Activated CD8-positive, alpha-beta memory T cell treated with anti-CD3 and anti-CD28 coated beads for 36 hours (primary cell): ENCODE measurements around the gene ROBO2. TPM values are rescaled to one million over a fixed set of nuclear protein-coding genes. Genes with fewer than 3 reads are reported as not detected.
"Not testable (repeated sequence)": the region's sequence is repeated elsewhere in the genome, so short reads cannot be mapped to it uniquely, and the experiment has no call there.

Source experiments
- CTCF ChIA-PET: fragments of 350-600 bp; sonication (Branson Sonifier 250); formaldehyde crosslinking; loops from one replicate; lab custom pipeline; 2021; ENCODE audit warnings: antibody characterized with exemption; lab: Charles Lee
- POLR2A ChIA-PET: fragments of 350-600 bp; sonication (Branson Sonifier 250); formaldehyde crosslinking; loops from one replicate; lab custom pipeline; 2021; ENCODE audit warnings: antibody characterized with exemption; lab: Charles Lee
- total RNA-seq, 2 experiments: library from RNA; stranded (reverse); gene quantifications; one replicate each; pipeline ENCODE4 v1.2.3, GENCODE V29; 2021

ROBO2 gene
- total RNA-seq, 2 experiments from 2014 or later, result not detected

DNA sequence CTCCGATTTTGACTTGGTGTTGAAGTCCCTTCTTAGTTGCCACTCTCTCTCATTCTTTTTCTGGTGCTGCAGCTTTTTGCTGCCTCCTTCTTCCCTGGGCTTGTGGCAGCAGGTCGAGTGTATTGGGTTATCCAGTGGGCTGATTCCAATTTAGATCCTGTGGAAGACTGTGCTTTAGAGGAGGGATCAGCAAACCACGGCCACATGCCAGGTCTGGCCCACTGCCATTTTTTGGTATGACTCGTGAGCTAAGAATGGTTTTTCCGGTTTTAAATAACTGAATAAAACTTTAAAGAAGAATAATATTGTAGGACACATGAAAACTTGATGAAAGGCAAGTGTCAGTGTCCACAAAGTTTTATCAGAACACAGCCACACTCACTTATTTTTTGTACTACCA, 330.5 kb downstream of the ROBO2 start:
- ChIA-PET POLR2A (no interaction called here), CTCF (no interaction called here)

DNA sequence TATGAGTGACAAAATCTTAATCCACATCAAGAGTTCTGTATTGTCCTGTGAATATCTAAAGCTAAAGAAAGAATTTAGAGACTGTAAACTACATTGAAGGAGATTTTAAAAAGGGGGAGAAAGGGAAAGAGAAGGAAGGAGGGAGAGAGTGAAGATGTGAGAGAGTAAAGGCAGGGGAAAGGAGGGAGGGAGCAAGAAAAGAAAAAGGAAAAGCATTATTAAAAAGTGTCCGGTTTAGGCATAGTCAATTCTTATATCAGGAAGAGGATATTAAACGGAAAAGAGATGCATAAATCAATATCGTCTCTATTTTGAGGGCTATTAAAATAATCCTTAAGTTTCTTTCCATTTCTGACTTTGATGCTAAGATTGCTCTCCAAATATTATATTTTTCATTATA, 332.1 kb downstream of the ROBO2 start:
- ChIA-PET CTCF (no interaction called here), POLR2A (no interaction called here)

DNA sequence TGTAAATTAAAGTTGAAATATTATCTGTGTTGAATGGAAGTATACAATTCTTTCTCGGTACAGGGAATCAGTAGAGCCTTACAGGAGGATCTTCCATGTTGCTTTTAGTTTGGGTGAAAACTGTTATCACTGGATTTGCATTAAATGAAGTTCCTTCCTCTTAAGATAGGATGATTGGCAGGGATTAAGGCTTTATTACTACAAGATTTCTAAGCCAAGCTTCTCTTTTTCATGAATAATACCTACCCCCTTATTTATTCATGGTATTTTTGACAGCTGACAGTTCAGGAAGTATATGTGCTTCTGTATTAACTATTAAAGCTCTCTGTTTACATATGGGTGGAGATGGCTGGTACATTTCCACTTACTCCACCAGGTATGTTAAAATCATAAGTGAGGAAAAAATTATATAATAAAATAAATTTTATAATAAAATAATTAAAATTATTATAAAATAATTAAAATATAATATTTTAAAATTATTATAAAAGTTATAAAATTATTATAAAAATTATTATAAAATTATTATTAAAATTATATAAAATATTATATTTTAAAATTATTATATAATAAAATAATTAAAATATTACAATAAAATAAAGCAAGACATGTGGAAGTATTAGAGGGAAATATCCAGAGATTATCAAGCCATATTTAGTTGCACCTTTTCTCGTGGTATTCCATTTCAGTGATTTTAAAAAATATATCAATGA, 332.9 kb downstream of the ROBO2 start:
- ChIA-PET POLR2A (no interaction called here), CTCF (no interaction called here)

DNA sequence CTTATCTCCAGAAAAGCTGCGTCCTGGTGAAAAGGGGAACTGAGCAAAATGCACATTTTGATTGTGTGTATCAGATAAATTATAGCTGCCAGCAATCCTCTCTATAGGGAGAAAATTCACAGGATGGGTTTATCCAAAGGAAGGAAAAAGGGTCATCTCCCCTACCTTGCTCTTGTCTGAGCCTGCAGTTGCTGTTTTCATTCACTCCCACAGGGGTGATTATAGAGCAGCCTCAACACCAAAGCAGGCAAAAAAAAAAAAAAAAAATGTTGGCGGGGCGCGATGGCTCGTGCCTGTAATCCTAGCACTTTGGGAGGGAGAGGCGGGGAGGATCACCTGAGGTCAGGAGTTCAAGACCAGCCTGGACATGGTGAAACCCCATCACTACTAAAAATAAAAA, 333.7 kb downstream of the ROBO2 start:
- CTCF ChIA-PET, result no interaction called here
- POLR2A ChIA-PET, result no interaction called here

DNA sequence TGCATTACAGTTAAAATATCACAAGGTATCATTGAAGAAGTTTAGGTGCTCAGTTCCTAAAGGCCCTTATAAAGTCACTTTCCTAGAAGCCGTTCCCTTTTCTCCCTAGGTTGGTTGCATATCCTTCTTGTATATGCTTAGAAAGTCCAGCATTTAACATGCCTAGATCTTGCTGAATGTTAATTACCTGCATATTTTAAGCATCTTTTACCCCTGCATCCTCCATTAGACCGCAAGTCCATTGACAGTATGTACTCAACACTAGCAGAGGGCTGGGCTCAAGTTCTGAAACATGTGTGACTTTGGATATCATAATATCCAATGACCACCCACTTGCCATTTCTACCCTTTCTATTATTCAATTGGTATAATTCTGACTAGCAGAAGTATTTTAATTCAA, 336.6 kb downstream of the ROBO2 start:
- ChIA-PET POLR2A (no interaction called here), CTCF (no interaction called here)

DNA sequence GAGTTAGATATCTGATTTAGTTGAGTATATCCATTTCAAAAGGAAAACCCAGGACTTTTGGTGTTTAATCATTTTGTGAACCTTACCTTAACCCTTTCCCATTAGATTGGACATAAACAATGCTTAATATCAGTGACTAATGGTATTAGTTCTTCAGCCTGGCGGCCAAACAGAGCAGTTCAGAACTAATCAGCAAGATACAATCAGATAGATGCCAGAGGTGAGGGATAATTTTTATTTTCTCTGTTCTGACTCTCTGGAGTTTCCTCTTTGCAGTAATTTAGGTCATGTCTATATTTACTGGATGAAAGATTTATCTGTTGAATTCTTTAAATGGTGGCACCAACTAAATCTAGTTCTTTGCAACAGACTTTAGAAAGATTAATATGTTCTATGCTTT, 337.8 kb downstream of the ROBO2 start:
- CTCF ChIA-PET, result no interaction called here

DNA sequence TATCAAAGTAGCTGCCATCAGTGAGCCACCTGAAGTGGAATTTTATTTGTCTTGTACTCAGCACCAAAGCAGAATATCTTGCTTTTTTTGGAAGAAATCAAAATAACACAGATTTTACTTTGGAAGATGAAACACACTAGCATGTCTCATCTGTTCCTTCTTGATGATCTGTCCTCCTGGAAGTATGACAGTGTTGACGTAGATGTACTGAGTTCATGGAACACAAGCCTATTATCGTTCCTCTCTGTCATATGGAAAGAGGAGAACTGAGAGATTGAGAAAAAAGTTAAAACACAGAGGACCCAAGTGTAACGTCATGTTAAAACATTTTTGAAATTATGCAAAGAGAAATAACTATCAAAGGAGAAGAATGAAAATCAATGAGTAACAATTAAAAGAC, 340.2 kb downstream of the ROBO2 start:
- ChIA-PET POLR2A (no interaction called here), CTCF (no interaction called here)

More for the DNA sequence above, 337.8 kb downstream of the ROBO2 start:
- POLR2A ChIA-PET, result no interaction called here

DNA sequence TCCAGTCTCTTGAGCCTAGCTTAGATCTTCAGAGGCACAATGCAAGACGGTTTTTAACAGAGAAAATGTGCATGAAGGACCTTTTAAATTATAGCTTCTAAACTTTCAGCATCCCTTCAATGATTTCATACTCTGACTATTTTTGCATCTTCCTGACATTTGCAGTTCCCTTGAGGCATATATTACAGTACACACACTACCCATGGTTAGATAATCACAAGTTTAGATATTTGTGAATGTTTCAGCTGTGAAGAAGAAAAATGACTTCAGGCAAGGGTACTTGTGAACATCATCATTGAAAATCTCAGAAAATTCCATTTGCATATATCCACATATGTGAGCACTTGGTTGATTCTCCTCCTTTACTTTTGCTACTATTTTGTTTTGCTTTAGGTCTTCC, 341.5 kb downstream of the ROBO2 start:
- ChIA-PET POLR2A (no interaction called here), CTCF (no interaction called here)

DNA sequence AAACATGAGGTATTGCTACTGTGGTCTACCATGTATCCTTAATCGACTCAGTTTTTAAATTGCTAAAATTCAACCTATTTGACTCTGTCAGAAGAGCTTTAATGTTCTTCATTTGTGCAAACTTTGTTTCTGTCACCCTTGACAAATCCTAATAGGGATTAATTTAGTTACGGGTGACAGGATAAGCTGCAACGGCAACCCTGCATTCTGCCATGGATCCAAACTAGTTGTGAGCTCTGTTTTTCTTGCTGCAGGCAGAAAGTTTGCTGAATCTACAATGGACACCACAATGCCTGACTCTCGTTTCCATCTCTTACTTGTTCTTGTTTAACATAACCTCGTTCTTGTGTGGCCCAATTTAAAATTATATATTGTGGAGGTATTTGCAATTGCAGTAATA, 352.3 kb downstream of the ROBO2 start:
- CTCF ChIA-PET, result no interaction called here
- POLR2A ChIA-PET, result no interaction called here

DNA sequence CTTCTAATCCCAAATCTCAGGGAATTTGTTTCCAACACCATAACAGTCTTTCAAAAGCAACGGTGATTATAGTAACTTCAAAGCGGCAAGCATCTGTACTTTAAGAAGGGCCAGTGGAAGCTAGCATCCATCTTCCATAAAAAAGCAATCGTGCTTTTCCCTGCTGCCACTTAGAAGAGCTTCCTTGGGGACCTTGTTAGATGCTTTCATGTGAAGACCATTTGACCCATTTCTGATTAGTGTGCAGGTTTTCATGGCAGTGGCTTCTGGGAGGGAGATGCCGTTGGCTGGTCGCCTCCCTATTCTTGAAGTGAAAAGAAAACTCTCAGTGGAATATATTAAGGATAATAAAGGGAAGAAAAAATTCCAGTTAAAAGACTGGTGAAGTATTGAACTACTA, 354.1 kb downstream of the ROBO2 start:
- ChIA-PET CTCF (no interaction called here), POLR2A (no interaction called here)

DNA sequence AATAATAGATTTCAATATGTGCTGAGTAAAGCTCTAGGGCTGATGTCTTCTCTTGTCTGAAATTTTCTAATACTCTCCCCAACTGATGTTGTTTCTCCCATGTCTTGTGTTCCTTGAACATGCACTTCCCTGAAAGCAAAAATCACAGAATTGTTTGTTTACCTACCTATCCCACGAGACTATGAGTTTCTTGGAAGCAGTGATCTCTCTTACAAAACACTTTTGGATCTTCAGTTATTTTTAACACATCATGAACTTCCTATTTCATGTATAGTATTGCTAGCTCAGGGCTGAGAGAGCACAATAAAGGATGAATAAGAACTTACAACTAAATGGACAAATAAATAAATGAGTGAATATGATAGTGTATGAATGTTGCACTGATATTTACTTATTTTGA, 365.0 kb downstream of the ROBO2 start:
- ChIA-PET CTCF (no interaction called here), POLR2A (no interaction called here)

DNA sequence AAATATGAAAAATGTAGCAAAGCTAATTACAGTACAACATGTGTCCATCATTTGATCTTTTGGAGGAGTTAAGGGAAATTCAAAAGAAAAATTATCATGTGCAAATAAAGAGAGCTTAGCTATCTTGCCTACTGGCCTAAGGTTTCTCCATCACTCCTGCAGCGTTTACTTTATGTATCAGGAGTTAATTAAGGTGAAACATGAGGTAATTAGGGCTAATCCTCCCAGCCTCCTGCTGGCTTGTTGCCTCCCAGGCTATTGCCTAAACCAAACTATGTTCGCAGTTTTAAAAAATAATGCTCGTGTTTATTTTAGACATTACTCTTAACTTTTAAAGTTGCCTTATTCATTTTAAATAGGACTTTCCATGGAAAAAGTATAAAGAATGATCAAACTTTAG, 367.5 kb downstream of the ROBO2 start:
- ChIA-PET POLR2A (no interaction called here), CTCF (no interaction called here)

DNA sequence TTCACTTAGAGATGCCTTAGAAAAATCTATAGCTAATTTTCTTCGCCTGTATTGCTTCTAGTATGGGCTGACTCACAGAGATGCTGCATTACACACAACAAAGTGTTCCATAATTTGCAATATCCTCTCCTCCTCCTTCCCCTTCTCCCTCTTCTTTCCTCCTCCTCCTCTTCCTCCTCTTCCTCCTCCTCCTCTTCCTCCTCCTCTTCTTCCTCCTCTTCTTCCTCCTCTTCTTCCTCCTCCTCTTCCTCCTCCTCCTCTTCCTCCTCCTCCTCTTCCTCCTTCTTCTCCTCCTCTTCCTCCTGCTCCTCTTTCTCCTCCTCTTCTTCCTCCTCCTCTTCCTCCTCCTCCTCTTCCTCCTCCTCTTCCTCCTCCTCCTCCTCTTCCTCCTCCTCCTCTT, 370.4 kb downstream of the ROBO2 start:
- CTCF ChIA-PET, POLR2A ChIA-PET: not testable (repeated sequence)

DNA sequence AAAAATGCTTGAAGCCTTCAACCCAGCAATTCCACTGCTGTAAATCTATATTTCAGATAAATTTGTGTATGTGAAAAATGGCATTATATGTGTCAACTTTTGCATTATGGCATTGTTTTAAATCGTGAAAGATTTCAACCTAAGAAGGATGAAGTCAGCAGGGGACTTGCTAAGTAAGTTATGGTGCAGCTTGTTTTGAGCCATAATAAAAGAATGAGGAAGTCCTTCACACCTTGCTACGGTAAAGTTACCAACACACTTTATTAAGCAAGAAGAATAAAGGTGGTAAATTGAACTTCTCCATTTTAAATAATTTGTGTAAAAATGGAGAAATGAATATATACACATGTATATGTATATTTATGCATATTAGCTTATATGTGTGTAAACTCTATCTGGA, 371.4 kb downstream of the ROBO2 start:
- ChIA-PET POLR2A (no interaction called here), CTCF (no interaction called here)

DNA sequence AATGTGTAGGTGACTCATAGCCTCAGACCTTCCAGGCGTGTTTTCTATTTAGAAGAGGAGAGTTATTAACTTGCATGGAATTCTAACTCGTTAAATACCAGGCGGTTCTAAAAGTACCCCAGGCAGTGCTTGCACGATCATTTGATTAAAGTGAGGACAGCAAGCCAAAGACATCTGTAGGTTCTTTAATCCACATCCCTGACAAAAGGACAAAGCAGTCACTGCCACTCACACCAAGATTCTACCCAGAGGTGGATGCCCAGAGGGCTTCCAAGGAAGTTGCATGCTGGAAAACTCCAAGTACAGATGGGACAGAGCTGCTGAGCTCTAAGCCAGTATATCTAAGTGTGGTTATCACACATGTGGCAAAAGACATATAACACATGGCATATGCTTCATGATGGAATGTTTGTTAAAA, 372.1 kb downstream of the ROBO2 start:
- ChIA-PET CTCF (no interaction called here), POLR2A (no interaction called here)

DNA sequence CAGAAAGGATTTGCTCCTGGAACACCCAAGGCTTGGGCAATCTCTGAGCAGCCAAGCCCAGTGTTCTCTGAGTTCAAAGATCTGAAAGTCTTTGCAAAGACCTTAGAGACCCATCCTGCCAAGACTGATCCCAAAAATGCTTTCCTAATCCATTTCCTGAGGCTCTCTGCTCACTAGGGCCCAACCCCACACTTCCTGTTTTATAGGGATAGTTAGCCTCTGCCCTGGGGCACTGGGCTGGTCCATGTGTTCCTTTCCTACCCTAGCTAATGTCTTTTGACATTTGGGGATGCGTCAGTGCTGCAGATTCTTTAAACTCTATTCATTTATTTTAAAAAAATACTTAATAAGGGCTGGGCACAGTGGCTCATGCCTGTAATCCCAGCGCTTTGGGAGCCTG, 372.7 kb downstream of the ROBO2 start:
- POLR2A ChIA-PET, result no interaction called here

DNA sequence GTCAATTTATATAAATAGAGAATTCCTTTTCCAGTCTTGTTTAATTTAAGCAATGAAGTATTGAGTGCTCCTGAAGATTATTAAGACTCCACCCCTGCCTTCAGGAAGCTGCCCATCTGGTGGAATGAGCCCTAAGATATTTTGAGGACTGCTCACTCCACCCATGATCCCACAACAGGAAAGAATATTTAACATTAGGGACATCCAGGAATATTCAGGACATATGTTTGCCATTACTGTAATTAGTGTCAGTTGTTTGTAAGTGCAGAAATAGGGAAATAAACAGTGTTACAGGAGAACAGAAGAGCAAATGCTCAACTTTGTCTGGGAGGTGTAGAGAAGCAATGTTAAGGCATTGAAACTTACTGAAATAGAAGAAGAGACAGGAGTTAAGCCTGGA, 375.0 kb downstream of the ROBO2 start:
- ChIA-PET POLR2A (no interaction called here), CTCF (interaction anchor here (0.5 kb wide), 1 partner anchor 110 kb away, joined by 5 read pairs; no protein-coding TSS in a partner anchor)

More for the DNA sequence above, 372.7 kb downstream of the ROBO2 start:
- CTCF ChIA-PET, result no interaction called here

DNA sequence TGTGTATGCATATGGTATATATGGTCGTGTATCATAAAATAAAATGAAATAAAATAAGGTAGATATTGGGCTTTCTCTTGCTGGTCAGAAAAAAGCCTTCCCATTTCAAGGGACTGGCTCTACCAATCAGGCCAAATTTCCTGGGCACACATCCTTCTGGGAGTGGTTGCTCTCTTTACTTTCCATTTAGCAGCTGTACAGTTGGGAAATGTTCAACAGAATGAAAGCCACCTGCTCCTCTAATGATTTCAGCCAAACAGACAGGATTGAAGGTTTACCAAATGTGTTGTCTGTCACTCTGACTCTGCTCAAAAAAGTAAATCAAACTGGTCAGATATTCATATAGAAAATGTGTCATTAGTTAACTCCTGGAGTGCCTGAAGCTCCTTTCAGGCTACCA, 380.4 kb downstream of the ROBO2 start:
- CTCF ChIA-PET, result no interaction called here
- POLR2A ChIA-PET, result no interaction called here

DNA sequence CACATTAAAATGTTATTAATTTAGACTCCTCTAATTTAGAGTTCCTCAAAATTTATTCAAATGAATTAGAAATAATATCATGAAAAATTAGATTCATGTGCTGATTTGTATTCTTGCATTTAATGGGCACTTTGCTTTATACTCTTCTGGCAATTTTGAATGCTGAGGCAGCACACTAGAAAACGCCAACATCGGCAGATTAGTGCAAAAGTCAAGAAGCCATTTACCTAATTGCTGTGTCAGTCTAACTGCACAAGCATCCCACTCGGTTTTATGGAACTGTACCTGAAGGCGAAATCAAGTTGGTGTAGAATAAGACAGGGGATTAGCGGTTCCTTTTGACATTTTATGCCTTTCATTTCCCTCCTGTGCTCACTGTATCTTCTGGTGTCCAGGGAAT, 382.0 kb downstream of the ROBO2 start:
- POLR2A ChIA-PET, result no interaction called here
- CTCF ChIA-PET, result no interaction called here

DNA sequence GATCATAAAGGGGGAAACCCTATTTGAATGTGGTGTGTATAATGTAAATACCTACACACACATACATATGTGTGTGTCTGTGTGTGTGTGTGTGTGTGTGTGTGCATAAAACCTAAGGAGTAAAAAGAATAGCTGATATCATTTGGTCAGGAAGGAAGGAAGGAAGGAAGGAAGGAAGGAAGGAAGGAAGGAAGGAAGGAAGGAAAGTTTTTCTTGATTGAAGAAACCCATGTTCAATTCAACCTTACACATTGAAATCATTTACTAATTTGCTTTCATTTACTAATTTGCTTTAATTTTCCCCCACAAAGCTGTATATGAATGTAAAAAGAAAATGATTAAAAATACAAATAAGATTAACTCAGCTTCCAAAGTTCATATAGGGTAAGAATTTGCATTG, 386.6 kb downstream of the ROBO2 start:
- POLR2A ChIA-PET, result no interaction called here
- CTCF ChIA-PET, result no interaction called here

DNA sequence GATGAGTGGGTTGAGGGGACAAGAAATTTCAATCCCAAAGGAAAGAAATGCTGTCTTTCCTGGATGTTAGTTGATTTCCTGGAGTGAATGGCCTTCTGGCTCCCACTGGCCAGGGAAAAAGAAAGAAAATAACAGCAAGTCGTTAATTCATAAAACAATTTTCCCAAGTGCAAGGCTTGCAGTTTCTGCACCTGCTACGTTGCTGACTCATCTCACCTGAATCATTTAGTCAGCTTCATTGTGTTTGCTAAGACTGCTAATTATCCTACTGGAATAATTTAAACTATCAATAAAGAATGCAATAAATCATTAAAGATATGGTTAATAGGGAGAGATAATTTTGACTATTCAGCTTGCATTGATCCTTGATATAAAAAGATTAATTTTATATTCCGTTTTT, 387.6 kb downstream of the ROBO2 start:
- ChIA-PET CTCF (no interaction called here), POLR2A (no interaction called here)

DNA sequence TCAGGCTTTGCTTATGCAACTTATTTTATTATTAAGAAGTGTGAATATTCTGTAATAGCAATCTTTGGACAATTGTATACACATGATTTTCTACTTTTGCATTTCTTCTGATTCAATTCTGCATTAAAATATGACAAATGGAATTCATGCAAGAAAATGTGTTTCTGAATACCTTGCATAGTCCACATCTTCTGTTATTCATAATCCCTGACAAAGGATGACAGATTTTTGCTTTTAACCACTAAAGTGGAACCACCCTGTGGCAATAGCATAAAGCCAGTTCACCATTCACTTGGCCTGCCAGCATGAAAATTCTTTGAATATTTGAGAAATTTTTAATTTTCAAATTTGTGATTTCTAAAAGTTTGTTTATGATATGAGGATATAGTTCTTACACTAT, 397.0 kb downstream of the ROBO2 start:
- POLR2A ChIA-PET, result no interaction called here
- CTCF ChIA-PET, result no interaction called here
